HTR-8/SVneo (cell line): ENCODE data around the gene AFF3.
A peak's percentile ranks its signal among the peaks of the same experiment; 100 is the strongest.
"Not testable (repeated sequence)": the region's sequence is repeated elsewhere in the genome, so short reads cannot be mapped to it uniquely, and the experiment has no call there.

ENCODE experiments used
- DNase-seq: peaks from one replicate; pipeline ENCODE4 v3.0.0; 2011; ENCODE audit warnings: low spot score, mixed read lengths; ENCODE audit not compliant: insufficient read length
- FAIRE-seq: peaks from 2 replicates; lab custom pipeline; 2011; peaks lifted over from hg19 to GRCh38; lab: Jason Lieb, UNC

AFF3 gene

GRCh38 chr2:99674090-99674489 lies 468.3 kb downstream of the AFF3 start:
- DNase-seq (no peak), FAIRE-seq (no peak)

- FAIRE-seq = no peak
- no peak for DNase-seq
Measured at GRCh38 chr2:99672766-99673350, 469.5 kb downstream of the AFF3 start.

- no peak for DNase-seq
- no peak for FAIRE-seq
Measured at GRCh38 chr2:99670768-99671734, 471.3 kb downstream of the AFF3 start.

- no peak for DNase-seq
- FAIRE-seq = no peak
Measured at GRCh38 chr2:99666256-99666655, 476.1 kb downstream of the AFF3 start.

- no peak for FAIRE-seq
- DNase-seq = no peak
Measured at GRCh38 chr2:99663641-99664040, 478.7 kb downstream of the AFF3 start.

- FAIRE-seq = no peak
- DNase-seq = peak; percentile 39
Measured at GRCh38 chr2:99662761-99663341, 479.5 kb downstream of the AFF3 start.

GRCh38 chr2:99661761-99662160 lies 480.6 kb downstream of the AFF3 start:
- FAIRE-seq, DNase-seq: not testable (repeated sequence)

GRCh38 chr2:99660616-99661406 lies 481.6 kb downstream of the AFF3 start:
- no peak for FAIRE-seq
- no peak for DNase-seq

- no peak for FAIRE-seq
- DNase-seq = no peak
Measured at GRCh38 chr2:99659874-99660273, 482.5 kb downstream of the AFF3 start.

GRCh38 chr2:99657691-99658258 lies 484.6 kb downstream of the AFF3 start:
- no peak for FAIRE-seq
- no peak for DNase-seq

- FAIRE-seq (no peak), DNase-seq (no peak)
Measured at GRCh38 chr2:99656994-99657393, 485.4 kb downstream of the AFF3 start.

- no peak for FAIRE-seq
- DNase-seq = no peak
Measured at GRCh38 chr2:99653433-99653832, 489.0 kb downstream of the AFF3 start.

GRCh38 chr2:99652862-99653261 lies 489.5 kb downstream of the AFF3 start:
- no peak for FAIRE-seq
- DNase-seq = no peak

GRCh38 chr2:99651930-99652670 lies 490.3 kb downstream of the AFF3 start:
- FAIRE-seq (peak; percentile 31), DNase-seq (peak; percentile 18)

- DNase-seq (no peak), FAIRE-seq (no peak)
Measured at GRCh38 chr2:99648906-99649789, 493.2 kb downstream of the AFF3 start.

- no peak for DNase-seq
- FAIRE-seq = no peak
Measured at GRCh38 chr2:99648178-99648844, 494.1 kb downstream of the AFF3 start.

GRCh38 chr2:99645960-99646359 lies 496.4 kb downstream of the AFF3 start:
- no peak for FAIRE-seq

GRCh38 chr2:99644419-99644787 lies 498.0 kb downstream of the AFF3 start:
- FAIRE-seq (no peak), DNase-seq (no peak)

More at GRCh38 chr2:99645960-99646359, 496.4 kb downstream of the AFF3 start:
- DNase-seq = no peak
